Stomach smooth muscle (tissue), 2 donors: ENCODE results near the gene C22orf15.

Experiments used
- H3K27ac ChIP-seq: one replicate; pipeline ENCODE4 v1.7.0; 2013; ENCODE audit warnings: mild to moderate bottlenecking, low read length, inconsistent platforms
- H3K27me3 ChIP-seq, 2 donors: one replicate each; pipeline ENCODE4 v1.7.0; 2013; ENCODE audit warnings: low read length in 2 of 2; ENCODE audit not compliant: insufficient read depth in 2 of 2, control insufficient read depth in 1 of 2
- H3K36me3 ChIP-seq, 2 donors: one replicate each; pipeline ENCODE4 v1.7.0; 2013; ENCODE audit warnings: low read length in 2 of 2; ENCODE audit not compliant: control insufficient read depth in 2 of 2, insufficient read depth in 2 of 2
- H3K4me1 ChIP-seq: one replicate; pipeline ENCODE4 v1.7.0; 2013; ENCODE audit warnings: low read length; ENCODE audit not compliant: control insufficient read depth, insufficient read depth
- H3K4me3 ChIP-seq, 2 donors: one replicate each; pipeline ENCODE4 v1.7.0; 2013; ENCODE audit warnings: low read length in 2 of 2
- H3K9ac ChIP-seq, 2 donors: one replicate each; pipeline ENCODE4 v1.7.0; 2013; ENCODE audit warnings: low read length in 2 of 2, mild to moderate bottlenecking in 1 of 2
- H3K9me3 ChIP-seq, 2 donors: one replicate each; pipeline ENCODE4 v1.7.0; 2013; ENCODE audit warnings: low read length in 2 of 2; ENCODE audit not compliant: control insufficient read depth in 2 of 2
- donor health status: healthy.
- donor health status: Pancreatic carcinoma.

The C22orf15 gene

GRCh38 chr22:23782252-23782651 lies 19.5 kb downstream of the C22orf15 start:
- Histone ChIP-seq H3K9me3 (no peaks in the 10 kb centered on the region), H3K4me3 (no peak overlapping the region), H3K9ac (no peak overlapping the region), H3K4me1 (peaks cover 22% of the 10 kb centered on the region), H3K27ac (no peak overlapping the region), H3K36me3 (peaks cover 0 to 3% of the 10 kb centered on the region in 2 donors), H3K27me3 (no peaks in the 10 kb centered on the region)

GRCh38 chr22:23782703-23783102 lies 19.9 kb downstream of the C22orf15 start:
- Histone ChIP-seq H3K27ac (no peak overlapping the region), H3K27me3 (no peaks in the 10 kb centered on the region), H3K9me3 (no peaks in the 10 kb centered on the region), H3K4me3 (no peak overlapping the region), H3K9ac (no peak overlapping the region), H3K4me1 (peaks cover 24% of the 10 kb centered on the region), H3K36me3 (peaks cover 0 to 3% of the 10 kb centered on the region in 2 donors)

GRCh38 chr22:23783265-23784150 lies 20.7 kb downstream of the C22orf15 start:
- Histone ChIP-seq H3K9ac (no peak overlapping the region), H3K27ac (no peak overlapping the region), H3K4me1 (peaks cover 22% of the 10 kb centered on the region), H3K27me3 (no peaks in the 10 kb centered on the region), H3K9me3 (no peaks in the 10 kb centered on the region), H3K4me3 (no peak overlapping the region), H3K36me3 (peaks cover 0 to 3% of the 10 kb centered on the region in 2 donors)

- Histone ChIP-seq H3K27ac (no peak overlapping the region), H3K4me1 (peaks cover 23% of the 10 kb centered on the region), H3K9ac (no peak overlapping the region)
Measured at GRCh38 chr22:23784215-23784732, 21.5 kb downstream of the C22orf15 start.

GRCh38 chr22:23786261-23786710 lies 23.5 kb downstream of the C22orf15 start:
- H3K9ac ChIP-seq, result peak overlapping the region; percentile 71 to 92
- H3K4me1 ChIP-seq, result peaks cover 32% of the 10 kb centered on the region
- H3K27ac ChIP-seq, result peak overlapping the region; percentile 94
- no peaks in the 10 kb centered on the region for H3K9me3 ChIP-seq
- H3K36me3 ChIP-seq, result peaks cover 0 to 5% of the 10 kb centered on the region in 2 donors
- peak overlapping the region; percentile 87 to 93 for H3K4me3 ChIP-seq
- H3K27me3 ChIP-seq, result no peaks in the 10 kb centered on the region

More at GRCh38 chr22:23784215-23784732, 21.5 kb downstream of the C22orf15 start:
- Histone ChIP-seq H3K27me3 (no peaks in the 10 kb centered on the region), H3K9me3 (no peaks in the 10 kb centered on the region), H3K36me3 (peaks cover 0 to 3% of the 10 kb centered on the region in 2 donors), H3K4me3 (no peak overlapping the region)

GRCh38 chr22:23786752-23787599 lies 24.2 kb downstream of the C22orf15 start, which contains the start of gene SMARCB1:
TSS of gene SMARCB1 (plus strand) at chr22:23786966. CDS start at chr22:23787170, 204 bp downstream.
- Histone ChIP-seq H3K9ac (peak within 1 kb of the TSS; percentile 82 to 92), H3K9me3 (no peaks in the 10 kb centered on the region), H3K27ac (peak within 1 kb of the TSS; percentile 94), H3K36me3 (peaks cover 4 to 5% of the 10 kb centered on the region in 2 donors), H3K27me3 (no peaks in the 10 kb centered on the region), H3K4me3 (peak within 1 kb of the TSS; percentile 87 to 93), H3K4me1 (peaks cover 34% of the 10 kb centered on the region)

- Histone ChIP-seq H3K9ac (peak overlapping the region; percentile 75 to 92), H3K4me3 (peak overlapping the region; percentile 87 to 93), H3K36me3 (peaks cover 9% of the 10 kb centered on the region in 2 donors), H3K9me3 (no peaks in the 10 kb centered on the region), H3K27ac (no peak overlapping the region), H3K4me1 (peaks cover 34% of the 10 kb centered on the region), H3K27me3 (no peaks in the 10 kb centered on the region)
Measured at GRCh38 chr22:23787600-23787896, 24.8 kb downstream of the C22orf15 start.

- H3K27ac ChIP-seq, result no peak overlapping the region
- peak overlapping the region; percentile 87 to 93 for H3K4me3 ChIP-seq
- no peaks in the 10 kb centered on the region for H3K9me3 ChIP-seq
- H3K36me3 ChIP-seq, result peaks cover 11% of the 10 kb centered on the region in 2 donors
- H3K9ac ChIP-seq, result peak overlapping the region; percentile 75 to 92
- H3K27me3 ChIP-seq, result no peaks in the 10 kb centered on the region
- peaks cover 34% of the 10 kb centered on the region for H3K4me1 ChIP-seq
Measured at GRCh38 chr22:23787910-23788309, 25.1 kb downstream of the C22orf15 start.

GRCh38 chr22:23789121-23789520 lies 26.3 kb downstream of the C22orf15 start:
- H3K9ac ChIP-seq, result no peak overlapping the region
- peaks cover 34% of the 10 kb centered on the region for H3K4me1 ChIP-seq
- H3K27ac ChIP-seq, result no peak overlapping the region
- no peaks in the 10 kb centered on the region for H3K9me3 ChIP-seq
- no peaks in the 10 kb centered on the region for H3K27me3 ChIP-seq
- no peak overlapping the region for H3K4me3 ChIP-seq
- peaks cover 17 to 19% of the 10 kb centered on the region in 2 donors for H3K36me3 ChIP-seq

GRCh38 chr22:23789638-23790037 lies 26.8 kb downstream of the C22orf15 start:
- Histone ChIP-seq H3K9ac (peak overlapping the region in 1 of 2 donors; percentile 42), H3K9me3 (no peaks in the 10 kb centered on the region), H3K4me1 (peaks cover 34% of the 10 kb centered on the region), H3K4me3 (no peak overlapping the region), H3K27ac (no peak overlapping the region), H3K36me3 (peaks cover 20 to 22% of the 10 kb centered on the region in 2 donors), H3K27me3 (no peaks in the 10 kb centered on the region)
